PC-3 (cell line): Measurements from ENCODE around the gene PRR15L.

Experiments used
- EZH2 ChIP-seq: fragments of 300-600 bp; sonication (generic); IDR thresholded peaks from one replicate; pipeline ENCODE4 v1.6.1; 2017; ENCODE audit warnings: antibody characterized with exemption, mild to moderate bottlenecking, low read length; ENCODE audit not compliant: unreplicated experiment
- TF ChIP-seq, protein P1 (sequence below): fragments of 300-600 bp; sonication (generic); conservative IDR thresholded peaks from 2 replicates; pipeline ENCODE4 v1.5.1; 2017; ENCODE audit warnings: antibody characterized with exemption, low read depth, mild to moderate bottlenecking, low read length

DNA sequence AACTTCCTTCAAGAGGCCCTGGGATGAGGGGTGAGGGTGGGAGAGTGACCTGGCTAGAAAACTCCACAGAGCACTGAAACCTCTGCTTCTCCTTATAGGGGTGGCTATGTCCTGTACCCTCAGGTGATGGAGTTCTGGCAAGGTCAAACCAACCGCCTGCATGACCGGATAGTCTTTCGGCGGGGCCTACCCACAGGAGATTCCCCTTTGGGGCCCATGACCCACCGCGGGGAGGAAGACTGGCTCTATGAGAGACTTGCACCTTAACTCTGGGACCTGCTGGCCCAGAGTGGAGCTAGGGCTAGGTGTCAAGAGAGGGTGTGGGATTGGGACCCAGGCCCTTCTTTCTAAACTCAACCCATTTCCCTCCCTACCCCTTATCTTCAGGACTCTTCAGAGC is 11.2 kb downstream of the PRR15L start:
- TF ChIP-seq, protein P1, sequence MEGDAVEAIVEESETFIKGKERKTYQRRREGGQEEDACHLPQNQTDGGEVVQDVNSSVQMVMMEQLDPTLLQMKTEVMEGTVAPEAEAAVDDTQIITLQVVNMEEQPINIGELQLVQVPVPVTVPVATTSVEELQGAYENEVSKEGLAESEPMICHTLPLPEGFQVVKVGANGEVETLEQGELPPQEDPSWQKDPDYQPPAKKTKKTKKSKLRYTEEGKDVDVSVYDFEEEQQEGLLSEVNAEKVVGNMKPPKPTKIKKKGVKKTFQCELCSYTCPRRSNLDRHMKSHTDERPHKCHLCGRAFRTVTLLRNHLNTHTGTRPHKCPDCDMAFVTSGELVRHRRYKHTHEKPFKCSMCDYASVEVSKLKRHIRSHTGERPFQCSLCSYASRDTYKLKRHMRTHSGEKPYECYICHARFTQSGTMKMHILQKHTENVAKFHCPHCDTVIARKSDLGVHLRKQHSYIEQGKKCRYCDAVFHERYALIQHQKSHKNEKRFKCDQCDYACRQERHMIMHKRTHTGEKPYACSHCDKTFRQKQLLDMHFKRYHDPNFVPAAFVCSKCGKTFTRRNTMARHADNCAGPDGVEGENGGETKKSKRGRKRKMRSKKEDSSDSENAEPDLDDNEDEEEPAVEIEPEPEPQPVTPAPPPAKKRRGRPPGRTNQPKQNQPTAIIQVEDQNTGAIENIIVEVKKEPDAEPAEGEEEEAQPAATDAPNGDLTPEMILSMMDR: no peak
- no peak for TF ChIP-seq EZH2
